ENCODE data around the gene THADA. TPM values are rescaled to one million over a fixed set of nuclear protein-coding genes. Genes with fewer than 3 reads are reported as not detected.
A peak's percentile ranks its signal among the peaks of the same experiment; 100 is the strongest.

The THADA gene
- total RNA-seq, 1 donor from 2014 or later, result 29.3 TPM

GRCh38 chr2:43493954-43494353 lies 101.9 kb downstream of the THADA start:
- H3K27me3 ChIP-seq, result no peaks in the 10 kb centered on the region
- H2AFZ ChIP-seq (replicated peaks), result no peak overlapping the region
- Mint-ChIP-seq H3K27me3 (ENCODE audit: insufficient read depth, low read depth) (no peaks in the 10 kb centered on the region), H3K4me3 (no peak overlapping the region), H3K9me3 (no peaks in the 10 kb centered on the region), H3K27ac (no peak overlapping the region), H3K4me1 (no peaks in the 10 kb centered on the region), H3K36me3 (peaks cover 4% of the 10 kb centered on the region)
- H3K36me3 ChIP-seq, result no peaks in the 10 kb centered on the region
- no peak overlapping the region for H3K4me3 ChIP-seq
- H3K4me1 ChIP-seq, result peaks cover 9% of the 10 kb centered on the region
- no peak overlapping the region for H3K9ac ChIP-seq
- no peaks in the 10 kb centered on the region for H3K9me3 ChIP-seq (ENCODE audit: low read depth)
- no peaks in the 10 kb centered on the region for H3K79me2 ChIP-seq (ENCODE audit: low read depth)
- DNase-seq (ENCODE audit: low spot score), result no peak
- H3F3A ChIP-seq (ENCODE audit: low read depth), result no peaks in the 10 kb centered on the region
- no peak overlapping the region for H3K4me2 ChIP-seq
- H4K20me1 ChIP-seq (ENCODE audit: low read depth), result no peaks in the 10 kb centered on the region
- no peak overlapping the region for H3K27ac ChIP-seq
- no peak for TF ChIP-seq EZH2 (IDR thresholded peaks at IDR 0.05)
- TF ChIP-seq CTCF (IDR thresholded peaks at IDR 0.05), result no peak
- no peak for TF ChIP-seq EZH2phosphoT487 (IDR thresholded peaks at IDR 0.05)

GRCh38 chr2:43491065-43491639 lies 104.7 kb downstream of the THADA start:
- no peaks in the 10 kb centered on the region for H3K9me3 Mint-ChIP-seq
- no peaks in the 10 kb centered on the region for H3K4me1 Mint-ChIP-seq
- Histone ChIP-seq H3K79me2 (ENCODE audit: low read depth) (no peaks in the 10 kb centered on the region), H3K4me3 (no peak overlapping the region), H3K9ac (no peak overlapping the region), H3K4me2 (no peak overlapping the region), H3K4me1 (peaks cover 9% of the 10 kb centered on the region), H3K27ac (no peak overlapping the region), H4K20me1 (ENCODE audit: low read depth) (no peaks in the 10 kb centered on the region), H2AFZ (replicated peaks) (no peak overlapping the region), H3F3A (ENCODE audit: low read depth) (no peaks in the 10 kb centered on the region), H3K36me3 (no peaks in the 10 kb centered on the region), H3K27me3 (no peaks in the 10 kb centered on the region), H3K9me3 (ENCODE audit: low read depth) (no peaks in the 10 kb centered on the region)
- no peak for DNase-seq (ENCODE audit: low spot score)
- H3K4me3 Mint-ChIP-seq, result no peak overlapping the region
- H3K27me3 Mint-ChIP-seq (ENCODE audit: insufficient read depth, low read depth), result no peaks in the 10 kb centered on the region
- TF ChIP-seq EZH2phosphoT487 (IDR thresholded peaks at IDR 0.05) (no peak), EZH2 (IDR thresholded peaks at IDR 0.05) (no peak), CTCF (IDR thresholded peaks at IDR 0.05) (no peak)
- no peak overlapping the region for H3K27ac Mint-ChIP-seq
- H3K36me3 Mint-ChIP-seq, result peaks cover 2% of the 10 kb centered on the region

DNA sequence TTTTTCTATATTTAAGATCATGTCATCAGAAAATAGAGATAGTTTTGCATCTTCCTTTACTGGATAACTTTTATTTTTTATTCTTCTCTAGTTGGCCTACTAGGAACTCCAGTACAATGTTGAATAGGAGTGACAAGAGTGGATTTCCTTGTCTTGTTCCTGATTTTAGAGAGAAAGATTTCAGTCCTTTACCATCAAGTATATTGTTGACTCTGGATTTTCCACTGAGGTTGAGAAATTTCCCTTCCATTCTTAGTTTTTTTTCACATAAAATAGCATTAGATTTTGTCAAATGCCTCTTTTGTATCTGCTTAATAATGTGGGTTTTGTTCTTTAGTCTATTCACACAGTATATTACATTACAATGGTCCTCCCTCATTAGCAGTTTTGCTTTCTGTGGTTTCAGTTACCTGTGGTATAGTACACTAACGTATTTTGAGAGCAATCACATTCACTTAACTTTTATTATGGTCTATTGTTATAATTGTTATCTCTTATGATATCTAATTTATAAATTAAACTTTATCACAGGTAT lies 105.5 kb downstream of the THADA start:
- no peak overlapping the region for H3K4me2 ChIP-seq
- no peak overlapping the region for H3K9ac ChIP-seq
- TF ChIP-seq EZH2 (IDR thresholded peaks at IDR 0.05) (no peak), CTCF (IDR thresholded peaks at IDR 0.05) (no peak)
- H4K20me1 ChIP-seq (ENCODE audit: low read depth), result no peaks in the 10 kb centered on the region
- Mint-ChIP-seq H3K36me3 (peaks cover 2% of the 10 kb centered on the region), H3K27ac (no peak overlapping the region), H3K27me3 (ENCODE audit: insufficient read depth, low read depth) (no peaks in the 10 kb centered on the region), H3K9me3 (no peaks in the 10 kb centered on the region), H3K4me1 (no peaks in the 10 kb centered on the region), H3K4me3 (no peak overlapping the region)
- H3K79me2 ChIP-seq (ENCODE audit: low read depth), result no peaks in the 10 kb centered on the region
- H3K27me3 ChIP-seq, result no peaks in the 10 kb centered on the region
- no peaks in the 10 kb centered on the region for H3K36me3 ChIP-seq
- H2AFZ ChIP-seq (replicated peaks), result no peak overlapping the region
- DNase-seq (ENCODE audit: low spot score), result peak; percentile 8
- no peaks in the 10 kb centered on the region for H3K9me3 ChIP-seq (ENCODE audit: low read depth)
- H3K4me3 ChIP-seq, result no peak overlapping the region
- H3F3A ChIP-seq (ENCODE audit: low read depth), result no peaks in the 10 kb centered on the region
- H3K27ac ChIP-seq, result no peak overlapping the region
- H3K4me1 ChIP-seq, result peaks cover 9% of the 10 kb centered on the region

Data from neural progenitor cell (in vitro differentiated cells).